Adipocyte (in vitro differentiated cells): ENCODE measurements around the gene SOX18.
A peak's percentile ranks its signal among the peaks of the same experiment; 100 is the strongest.

Experiments used
- DNase-seq: peaks from one replicate; pipeline ENCODE4 v3.0.0-alpha.2; 2015; ENCODE audit warnings: low read depth
- H3K27me3 ChIP-seq: replicated peaks from 2 replicates; pipeline ENCODE4 v1.7.0; 2013; ENCODE audit warnings: mild to moderate bottlenecking, low read length, moderate library complexity; ENCODE audit not compliant: control insufficient read depth, insufficient read depth
- H3K36me3 ChIP-seq: 2 replicates; pipeline ENCODE4 v1.7.0; 2013; ENCODE audit warnings: low read length, mild to moderate bottlenecking, moderate library complexity; ENCODE audit not compliant: control insufficient read depth, insufficient read depth, severe bottlenecking
- H3K4me1 ChIP-seq: 2 replicates; pipeline ENCODE4 v1.7.0; 2013; ENCODE audit warnings: mild to moderate bottlenecking, low read length, moderate library complexity; ENCODE audit not compliant: control insufficient read depth, insufficient read depth
- H3K4me3 ChIP-seq: 2 replicates; pipeline ENCODE4 v1.7.0; 2013; ENCODE audit warnings: mild to moderate bottlenecking, low read length, moderate library complexity
- H3K9ac ChIP-seq: 2 replicates; pipeline ENCODE4 v1.7.0; 2013; ENCODE audit warnings: mild to moderate bottlenecking, low read length, moderate library complexity
- H3K9me3 ChIP-seq: 2 replicates; pipeline ENCODE4 v1.7.0; 2013; ENCODE audit warnings: mild to moderate bottlenecking, low read length, moderate library complexity; ENCODE audit not compliant: control insufficient read depth

Gene SOX18

DNA sequence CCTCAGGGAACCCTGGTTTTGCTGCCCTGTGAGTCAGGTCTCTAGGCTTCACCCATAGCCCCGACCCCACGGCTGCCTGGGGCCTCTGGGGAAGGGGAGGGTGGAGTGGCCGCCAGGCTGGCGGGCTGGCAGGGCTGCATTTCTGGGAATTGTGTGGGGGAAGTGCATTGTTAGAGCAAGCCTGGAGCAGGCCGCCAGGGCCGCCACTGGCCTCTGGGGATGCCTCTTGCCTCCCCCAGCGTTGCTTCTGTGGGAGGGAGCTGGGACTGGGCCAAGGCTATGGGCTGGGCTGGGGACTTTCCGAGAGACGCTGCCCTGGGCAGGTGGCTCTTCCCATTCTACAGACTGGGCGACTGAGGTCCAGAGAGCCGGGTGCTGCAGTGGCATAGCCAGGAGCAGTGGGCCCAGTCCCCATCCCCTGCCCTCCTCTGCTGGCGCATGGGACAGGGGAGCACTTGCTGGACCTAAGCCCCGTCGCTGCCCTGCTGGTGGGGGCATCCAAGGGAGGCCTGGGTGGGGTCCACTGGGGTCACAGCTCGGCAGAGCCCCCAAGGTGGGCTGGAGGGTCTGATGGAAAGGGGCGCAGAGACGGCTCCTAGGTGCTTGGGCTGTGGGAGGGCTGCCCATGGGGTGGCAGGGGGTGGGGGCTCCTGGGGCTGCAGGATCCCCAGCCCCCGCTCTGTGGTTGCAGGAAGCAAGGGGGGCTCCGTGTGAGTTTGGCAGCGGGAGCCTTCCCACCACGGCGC is 6.6 kb upstream of the SOX18 start:
- no peaks in the 10 kb centered on the region for H3K36me3 ChIP-seq
- H3K27me3 ChIP-seq = peaks cover 31% of the 10 kb centered on the region
- no peak for DNase-seq
- no peak overlapping the region for H3K4me3 ChIP-seq
- peaks cover 26% of the 10 kb centered on the region for H3K4me1 ChIP-seq
- no peak overlapping the region for H3K9ac ChIP-seq
- no peaks in the 10 kb centered on the region for H3K9me3 ChIP-seq

DNA sequence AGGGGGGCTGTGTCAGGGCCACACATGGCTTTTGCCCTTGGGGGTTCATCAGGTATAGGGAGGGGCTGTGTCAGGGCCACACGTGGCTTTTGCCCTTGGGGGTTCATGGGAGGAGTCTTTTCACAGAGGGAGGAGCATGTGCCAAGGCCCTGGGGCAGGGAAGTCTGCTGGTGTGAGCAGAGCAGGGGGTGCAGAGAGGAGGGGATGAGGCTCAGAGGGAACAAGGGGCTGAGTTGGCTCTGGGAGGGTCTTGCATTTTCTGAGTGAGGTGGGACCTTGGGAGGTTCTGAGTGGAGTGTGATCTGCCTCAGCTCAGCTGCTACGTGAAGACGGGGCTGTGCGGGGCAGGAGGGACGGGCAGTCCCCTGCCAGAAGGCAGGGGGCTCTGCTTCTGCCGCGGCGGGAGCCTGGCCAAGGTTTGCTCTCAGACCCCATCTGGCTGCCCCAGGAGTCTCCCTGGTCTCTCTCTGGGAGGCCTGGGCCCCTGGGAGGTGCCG is 6.0 kb upstream of the SOX18 start:
- DNase-seq = no peak
- Histone ChIP-seq H3K9ac (no peak overlapping the region), H3K9me3 (no peaks in the 10 kb centered on the region), H3K36me3 (no peaks in the 10 kb centered on the region), H3K27me3 (peaks cover 36% of the 10 kb centered on the region), H3K4me3 (no peak overlapping the region), H3K4me1 (peaks cover 26% of the 10 kb centered on the region)

GRCh38 chr20:64053841-64054661 is 4.6 kb upstream of the SOX18 start:
- Histone ChIP-seq H3K9ac (peak overlapping the region; percentile 16), H3K4me3 (no peak overlapping the region), H3K27me3 (peaks cover 43% of the 10 kb centered on the region), H3K36me3 (no peaks in the 10 kb centered on the region), H3K4me1 (peaks cover 26% of the 10 kb centered on the region), H3K9me3 (no peaks in the 10 kb centered on the region)
- DNase-seq = no peak

DNA sequence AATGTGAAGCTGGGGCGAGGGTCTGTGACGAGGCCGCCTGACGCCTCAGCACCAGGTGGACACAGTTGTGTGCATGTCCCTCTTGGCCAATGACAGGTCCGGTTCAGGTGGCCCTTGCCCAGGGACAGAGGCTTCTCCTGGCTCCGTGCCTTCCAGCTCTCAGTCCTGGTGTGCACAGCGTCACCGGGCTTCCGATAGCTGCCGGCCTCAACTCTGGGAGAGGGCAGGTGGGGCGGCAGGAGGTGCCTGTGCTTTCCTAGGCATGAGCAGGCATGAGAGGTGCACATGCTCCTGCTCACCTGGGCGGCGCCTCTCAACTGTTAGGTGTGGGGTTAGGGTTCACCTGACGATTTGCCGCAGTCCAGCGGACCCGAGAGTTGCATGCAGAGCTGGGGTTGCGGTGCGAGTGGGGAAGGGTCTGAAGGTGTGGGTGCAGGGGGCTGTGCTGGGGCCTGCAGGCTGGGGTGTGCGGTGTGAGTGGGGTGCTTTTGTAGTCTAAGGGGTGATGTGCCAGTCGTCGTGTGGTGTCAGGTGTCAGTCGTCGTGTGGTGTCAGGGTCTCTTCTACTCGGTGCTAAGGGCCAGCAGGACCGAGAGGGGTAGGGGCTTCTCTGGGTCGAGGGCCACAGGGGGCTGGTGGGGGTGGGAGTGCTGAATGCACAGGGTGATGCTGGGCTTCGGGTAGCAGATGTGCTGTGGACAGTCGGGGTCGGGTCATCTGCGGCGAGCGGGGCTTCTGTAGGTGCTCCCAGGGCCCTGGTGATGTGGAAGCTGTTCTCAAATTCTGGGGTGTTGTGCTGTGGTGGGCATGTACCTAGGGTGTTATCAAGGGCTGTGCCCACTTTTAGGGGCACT is 3.8 kb upstream of the SOX18 start:
- Histone ChIP-seq H3K36me3 (no peaks in the 10 kb centered on the region), H3K9me3 (no peaks in the 10 kb centered on the region), H3K27me3 (peaks cover 43% of the 10 kb centered on the region), H3K4me3 (no peak overlapping the region), H3K9ac (no peak overlapping the region), H3K4me1 (peaks cover 26% of the 10 kb centered on the region)
- DNase-seq = no peak

DNA sequence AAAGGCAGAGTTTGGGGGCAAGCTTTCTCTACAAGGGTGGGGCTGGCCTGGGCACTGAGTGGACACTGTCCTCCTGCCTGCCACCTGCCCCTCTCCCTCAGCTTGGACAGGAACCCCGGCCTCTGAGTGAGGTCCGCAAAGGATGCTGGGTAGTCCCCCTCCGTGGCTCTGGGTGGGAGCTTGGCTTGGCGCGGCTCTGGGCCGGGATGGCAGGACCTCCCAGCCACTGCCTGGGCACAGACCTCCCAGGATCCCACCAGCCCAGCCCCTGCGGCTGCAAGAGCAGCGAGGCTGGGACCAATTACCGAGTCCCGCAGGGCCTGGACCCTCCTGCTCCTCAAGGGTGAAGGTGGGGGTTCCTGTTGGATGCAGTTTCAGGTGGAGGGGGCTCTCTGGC is 2.9 kb upstream of the SOX18 start:
- Histone ChIP-seq H3K27me3 (peaks cover 43% of the 10 kb centered on the region), H3K4me3 (no peak overlapping the region)

DNA sequence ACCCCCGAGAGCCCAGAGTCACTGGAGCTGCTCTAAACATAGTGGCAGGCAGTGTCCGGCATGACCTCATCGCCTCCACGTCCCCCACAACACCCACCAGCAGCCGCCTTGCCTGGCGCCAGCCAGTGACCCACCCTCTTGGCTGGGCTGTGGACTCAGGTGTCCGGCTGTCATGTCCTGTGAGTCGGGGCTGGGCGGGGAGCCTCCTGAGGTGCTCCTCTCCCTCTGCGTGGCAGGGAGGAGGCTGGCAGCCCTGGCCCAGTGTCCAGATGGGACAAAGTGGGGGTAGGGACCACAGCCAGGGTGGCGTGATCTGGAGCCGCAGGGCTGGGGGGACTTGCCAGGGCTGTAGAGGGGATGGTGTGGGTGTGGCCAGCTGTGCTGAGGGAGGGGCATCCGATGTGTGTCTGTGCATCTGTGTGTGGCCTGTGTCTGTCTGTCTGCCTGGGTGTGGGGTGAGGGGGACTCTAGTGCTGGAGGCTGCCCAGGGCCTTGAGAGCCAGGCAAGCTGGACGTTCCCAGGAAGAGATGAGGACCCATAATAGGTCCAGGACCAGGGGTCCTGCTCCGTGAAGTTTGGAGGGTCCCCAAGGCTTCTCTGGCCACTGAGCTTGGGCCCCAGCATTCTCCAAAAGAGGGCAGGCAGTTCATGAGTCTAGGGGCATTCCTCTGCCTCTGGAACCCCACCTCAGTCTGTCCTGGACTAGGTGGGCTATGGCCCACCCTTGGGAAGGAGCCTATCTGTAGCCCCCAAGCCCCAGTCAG is 2.3 kb upstream of the SOX18 start:
- H3K27me3 ChIP-seq = peaks cover 41% of the 10 kb centered on the region
- H3K9ac ChIP-seq = no peak overlapping the region

More for the DNA sequence above, 2.9 kb upstream of the SOX18 start:
- H3K9ac ChIP-seq = no peak overlapping the region
- peaks cover 26% of the 10 kb centered on the region for H3K4me1 ChIP-seq
- H3K9me3 ChIP-seq = no peaks in the 10 kb centered on the region
- H3K36me3 ChIP-seq = no peaks in the 10 kb centered on the region
- no peak for DNase-seq

GRCh38 chr20:64051033-64051452 is 1.6 kb upstream of the SOX18 start:
- no peak for DNase-seq
- peaks cover 46% of the 10 kb centered on the region for H3K27me3 ChIP-seq

More for the DNA sequence above, 2.3 kb upstream of the SOX18 start:
- Histone ChIP-seq H3K4me1 (peaks cover 24% of the 10 kb centered on the region), H3K36me3 (no peaks in the 10 kb centered on the region), H3K4me3 (no peak overlapping the region), H3K9me3 (no peaks in the 10 kb centered on the region)
- DNase-seq = no peak

DNA sequence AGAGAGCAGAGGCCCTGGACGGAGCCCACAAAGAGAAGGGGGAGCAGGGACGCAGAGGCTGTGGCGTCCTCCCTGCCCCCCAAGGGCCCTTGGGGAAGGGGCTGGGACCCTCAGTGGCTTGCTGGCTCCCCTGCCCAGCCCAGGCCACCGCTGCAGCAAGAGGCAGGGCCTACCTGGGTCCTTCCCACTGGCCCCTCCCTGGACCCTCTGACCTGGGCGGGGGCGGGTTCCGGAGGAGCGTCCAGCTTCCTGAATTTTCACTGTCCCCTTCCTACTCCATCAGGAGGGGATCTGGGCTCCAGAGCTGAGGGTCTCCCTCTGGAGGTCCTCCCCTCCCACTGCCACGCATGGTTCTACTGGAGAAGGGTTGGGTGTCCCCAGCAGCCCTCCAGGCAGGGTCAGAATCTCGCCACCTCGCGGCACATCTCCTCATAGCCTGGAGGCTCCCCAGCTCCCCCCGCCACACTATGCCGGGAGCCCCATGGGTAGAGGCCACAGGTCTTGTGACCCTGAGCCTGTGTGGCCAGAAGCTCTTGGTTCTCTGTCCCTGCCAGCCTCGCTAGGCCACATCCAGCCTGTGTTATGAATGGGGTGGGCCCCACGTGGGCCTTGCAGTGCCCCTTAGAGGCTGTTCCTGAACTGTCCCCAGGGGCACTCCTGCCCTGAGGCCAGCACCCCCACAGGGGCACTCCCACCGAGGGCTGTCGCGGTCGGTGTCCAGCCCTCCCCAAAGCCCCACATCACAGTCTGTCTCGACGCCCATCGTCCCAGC is 1.0 kb upstream of the SOX18 start:
- no peak for DNase-seq
- peaks cover 52% of the 10 kb centered on the region for H3K27me3 ChIP-seq
- no peaks in the 10 kb centered on the region for H3K36me3 ChIP-seq
- no peak overlapping the region for H3K4me3 ChIP-seq
- H3K9ac ChIP-seq = no peak overlapping the region
- H3K4me1 ChIP-seq = peaks cover 15% of the 10 kb centered on the region
- no peaks in the 10 kb centered on the region for H3K9me3 ChIP-seq

More at GRCh38 chr20:64051033-64051452, 1.6 kb upstream of the SOX18 start:
- no peaks in the 10 kb centered on the region for H3K9me3 ChIP-seq
- no peaks in the 10 kb centered on the region for H3K36me3 ChIP-seq
- no peak overlapping the region for H3K9ac ChIP-seq
- peaks cover 21% of the 10 kb centered on the region for H3K4me1 ChIP-seq
- H3K4me3 ChIP-seq = no peak overlapping the region

DNA sequence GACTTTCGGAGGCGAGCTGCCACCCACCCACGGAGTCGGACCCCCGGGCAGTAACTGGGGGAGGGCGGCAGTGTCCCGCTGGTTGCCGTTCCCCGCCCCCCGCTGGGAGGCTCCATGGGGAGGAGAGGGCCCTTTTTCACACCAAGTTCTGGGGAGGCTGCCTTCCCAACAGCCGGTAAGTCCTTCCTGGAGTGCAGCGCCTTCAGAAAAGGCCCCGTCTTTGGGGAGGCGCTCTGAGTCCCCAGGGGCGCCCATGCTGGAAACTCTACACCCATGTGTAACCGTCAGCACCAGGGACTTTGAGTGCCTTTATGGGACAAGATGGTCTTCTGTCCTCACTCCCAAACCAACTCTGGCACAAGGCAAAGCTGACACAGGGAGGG is 430 bp upstream of the SOX18 start:
- no peak overlapping the region for H3K9ac ChIP-seq
- no peak overlapping the region for H3K4me3 ChIP-seq
- DNase-seq = no peak
- no peaks in the 10 kb centered on the region for H3K9me3 ChIP-seq
- peaks cover 10% of the 10 kb centered on the region for H3K4me1 ChIP-seq
- no peaks in the 10 kb centered on the region for H3K36me3 ChIP-seq
- H3K27me3 ChIP-seq = peaks cover 52% of the 10 kb centered on the region
